ENCODE data around the gene COPZ2. TPM values are rescaled to one million over a fixed set of nuclear protein-coding genes. Genes with fewer than 3 reads are reported as not detected.
"Not testable (repeated sequence)": the region's sequence is repeated elsewhere in the genome, so short reads cannot be mapped to it uniquely, and the experiment has no call there.

The COPZ2 gene
- total and polyA plus RNA-seq, 2 donors = 5.5 to 16.3 TPM

GRCh38 chr17:48045316-48046001 lies 7.9 kb upstream of the COPZ2 start:
- Histone ChIP-seq H3K9me3 (ENCODE audit: control insufficient read depth in 2 of 2, insufficient read depth in 1 of 2, low read length in 1 of 2) (no peaks in the 10 kb centered on the region), H3K4me1 (ENCODE audit: control insufficient read depth in 2 of 2, insufficient read depth in 2 of 2, low read length in 2 of 2) (peaks cover 9 to 38% of the 10 kb centered on the region in 2 donors), H3K36me3 (ENCODE audit: control insufficient read depth in 2 of 2, insufficient read depth in 2 of 2, low read length in 1 of 2) (peaks cover 0 to 1% of the 10 kb centered on the region in 2 donors), H3K27me3 (ENCODE audit: control insufficient read depth in 2 of 2, insufficient read depth in 1 of 2, low read length in 1 of 2) (peaks cover 0 to 13% of the 10 kb centered on the region in 2 donors), H3K27ac (ENCODE audit: low read depth in 1 of 2, low read length in 1 of 2) (peak overlapping the region; percentile 58), H3K4me3 (ENCODE audit: low read length in 2 of 2) (no peak overlapping the region)
- DNase-seq (ENCODE audit: low read depth in 6 of 9, low spot score in 9 of 9) = no peak
- WGBS = 94% methylated on average over 8 of the region's 8 CpGs

GRCh38 chr17:48044851-48045250 lies 7.3 kb upstream of the COPZ2 start:
- H3K36me3 ChIP-seq (ENCODE audit: control insufficient read depth in 2 of 2, insufficient read depth in 2 of 2, low read length in 1 of 2) = no peaks in the 10 kb centered on the region
- peak overlapping the region in 1 of 2 donors; percentile 55 for H3K27ac ChIP-seq (ENCODE audit: low read depth in 1 of 2, low read length in 1 of 2)
- H3K4me1 ChIP-seq (ENCODE audit: control insufficient read depth in 2 of 2, insufficient read depth in 2 of 2, low read length in 2 of 2) = peaks cover 9 to 32% of the 10 kb centered on the region in 2 donors
- H3K9me3 ChIP-seq (ENCODE audit: control insufficient read depth in 2 of 2, insufficient read depth in 1 of 2, low read length in 1 of 2) = no peaks in the 10 kb centered on the region
- no peak for DNase-seq (ENCODE audit: low read depth in 6 of 9, low spot score in 9 of 9)
- H3K4me3 ChIP-seq (ENCODE audit: low read length in 2 of 2) = no peak overlapping the region
- 96% methylated on average over 4 of the region's 4 CpGs for WGBS
- peaks cover 0 to 16% of the 10 kb centered on the region in 2 donors for H3K27me3 ChIP-seq (ENCODE audit: control insufficient read depth in 2 of 2, insufficient read depth in 1 of 2, low read length in 1 of 2)

- H3K4me3 ChIP-seq (ENCODE audit: low read length in 2 of 2) = no peak overlapping the region
- H3K4me1 ChIP-seq (ENCODE audit: control insufficient read depth in 2 of 2, insufficient read depth in 2 of 2, low read length in 2 of 2) = peaks cover 5 to 22% of the 10 kb centered on the region in 2 donors
- H3K27ac ChIP-seq (ENCODE audit: low read depth in 1 of 2, low read length in 1 of 2) = no peak overlapping the region
- DNase-seq (ENCODE audit: low read depth in 6 of 9, low spot score in 9 of 9) = no peak
- 96% methylated on average over 2 of the region's 2 CpGs for WGBS
- H3K27me3 ChIP-seq (ENCODE audit: control insufficient read depth in 2 of 2, insufficient read depth in 1 of 2, low read length in 1 of 2) = peaks cover 3 to 33% of the 10 kb centered on the region in 2 donors
- no peaks in the 10 kb centered on the region for H3K36me3 ChIP-seq (ENCODE audit: control insufficient read depth in 2 of 2, insufficient read depth in 2 of 2, low read length in 1 of 2)
- H3K9me3 ChIP-seq (ENCODE audit: control insufficient read depth in 2 of 2, insufficient read depth in 1 of 2, low read length in 1 of 2) = no peaks in the 10 kb centered on the region
Observed at GRCh38 chr17:48043176-48043575, 5.6 kb upstream of the COPZ2 start.

GRCh38 chr17:48038687-48039086 lies 1.1 kb upstream of the COPZ2 start:
- H3K4me3 ChIP-seq (ENCODE audit: low read length in 2 of 2) = no peak overlapping the region
- H3K27me3 ChIP-seq (ENCODE audit: control insufficient read depth in 2 of 2, insufficient read depth in 1 of 2, low read length in 1 of 2) = peaks cover 24 to 76% of the 10 kb centered on the region in 2 donors
- H3K36me3 ChIP-seq (ENCODE audit: control insufficient read depth in 2 of 2, insufficient read depth in 2 of 2, low read length in 1 of 2) = no peaks in the 10 kb centered on the region
- H3K4me1 ChIP-seq (ENCODE audit: control insufficient read depth in 2 of 2, insufficient read depth in 2 of 2, low read length in 2 of 2) = peaks cover 4 to 12% of the 10 kb centered on the region in 2 donors
- no peak for DNase-seq (ENCODE audit: low read depth in 6 of 9, low spot score in 9 of 9)
- peaks cover 0 to 3% of the 10 kb centered on the region in 2 donors for H3K9me3 ChIP-seq (ENCODE audit: control insufficient read depth in 2 of 2, insufficient read depth in 1 of 2, low read length in 1 of 2)
- no peak overlapping the region for H3K27ac ChIP-seq (ENCODE audit: low read depth in 1 of 2, low read length in 1 of 2)
- 90% methylated on average over 2 of the region's 2 CpGs for WGBS

- Histone ChIP-seq H3K27me3 (ENCODE audit: control insufficient read depth in 2 of 2, insufficient read depth in 1 of 2, low read length in 1 of 2) (peaks cover 24 to 82% of the 10 kb centered on the region in 2 donors), H3K9me3 (ENCODE audit: control insufficient read depth in 2 of 2, insufficient read depth in 1 of 2, low read length in 1 of 2) (peaks cover 0 to 3% of the 10 kb centered on the region in 2 donors), H3K27ac (ENCODE audit: low read depth in 1 of 2, low read length in 1 of 2) (no peak overlapping the region), H3K36me3 (ENCODE audit: control insufficient read depth in 2 of 2, insufficient read depth in 2 of 2, low read length in 1 of 2) (no peaks in the 10 kb centered on the region), H3K4me1 (ENCODE audit: control insufficient read depth in 2 of 2, insufficient read depth in 2 of 2, low read length in 2 of 2) (peaks cover 4 to 12% of the 10 kb centered on the region in 2 donors), H3K4me3 (ENCODE audit: low read length in 2 of 2) (peak overlapping the region in 1 of 2 donors; percentile 60)
- DNase-seq (ENCODE audit: low read depth in 6 of 9, low spot score in 9 of 9) = no peak
- 12% methylated on average over 19 of the region's 19 CpGs for WGBS
Observed at GRCh38 chr17:48037838-48038323, 284 bp upstream of the COPZ2 start.

- Histone ChIP-seq H3K4me1 (ENCODE audit: control insufficient read depth in 2 of 2, insufficient read depth in 2 of 2, low read length in 2 of 2) (peaks cover 4 to 12% of the 10 kb centered on the region in 2 donors), H3K27me3 (ENCODE audit: control insufficient read depth in 2 of 2, insufficient read depth in 1 of 2, low read length in 1 of 2) (peaks cover 24 to 93% of the 10 kb centered on the region in 2 donors), H3K27ac (ENCODE audit: low read depth in 1 of 2, low read length in 1 of 2) (no peak overlapping the region), H3K4me3 (ENCODE audit: low read length in 2 of 2) (peak overlapping the region in 1 of 2 donors; percentile 39), H3K9me3 (ENCODE audit: control insufficient read depth in 2 of 2, insufficient read depth in 1 of 2, low read length in 1 of 2) (peaks cover 0 to 3% of the 10 kb centered on the region in 2 donors), H3K36me3 (ENCODE audit: control insufficient read depth in 2 of 2, insufficient read depth in 2 of 2, low read length in 1 of 2) (no peaks in the 10 kb centered on the region)
- DNase-seq (ENCODE audit: low read depth in 6 of 9, low spot score in 9 of 9) = no peak
- WGBS = 76% methylated on average over 6 of the region's 6 CpGs
Observed at GRCh38 chr17:48036693-48037035, 933 bp downstream of the COPZ2 start.

- peaks cover 24 to 95% of the 10 kb centered on the region in 2 donors for H3K27me3 ChIP-seq (ENCODE audit: control insufficient read depth in 2 of 2, insufficient read depth in 1 of 2, low read length in 1 of 2)
- peaks cover 4 to 12% of the 10 kb centered on the region in 2 donors for H3K4me1 ChIP-seq (ENCODE audit: control insufficient read depth in 2 of 2, insufficient read depth in 2 of 2, low read length in 2 of 2)
- H3K4me3 ChIP-seq (ENCODE audit: low read length in 2 of 2); H3K27ac ChIP-seq (ENCODE audit: low read depth in 1 of 2, low read length in 1 of 2); DNase-seq (ENCODE audit: low read depth in 6 of 9, low spot score in 9 of 9); H3K9me3 ChIP-seq (ENCODE audit: control insufficient read depth in 2 of 2, insufficient read depth in 1 of 2, low read length in 1 of 2); H3K36me3 ChIP-seq (ENCODE audit: control insufficient read depth in 2 of 2, insufficient read depth in 2 of 2, low read length in 1 of 2): not testable (repeated sequence)
- WGBS = 90% methylated on average over 12 of the region's 12 CpGs
Observed at GRCh38 chr17:48034734-48035133, 2.9 kb downstream of the COPZ2 start.

- DNase-seq (ENCODE audit: low read depth in 6 of 9, low spot score in 9 of 9) = no peak
- 96% methylated on average over 6 of the region's 6 CpGs for WGBS
Observed at GRCh38 chr17:48031966-48032365, 5.6 kb downstream of the COPZ2 start.

GRCh38 chr17:48030531-48030930 lies 7.1 kb downstream of the COPZ2 start:
- H3K4me3 ChIP-seq (ENCODE audit: low read length in 2 of 2) = no peak overlapping the region

More at GRCh38 chr17:48031966-48032365, 5.6 kb downstream of the COPZ2 start:
- Histone ChIP-seq H3K27me3 (ENCODE audit: control insufficient read depth in 2 of 2, insufficient read depth in 1 of 2, low read length in 1 of 2) (peaks cover 14 to 81% of the 10 kb centered on the region in 2 donors), H3K27ac (ENCODE audit: low read depth in 1 of 2, low read length in 1 of 2) (no peak overlapping the region), H3K4me3 (ENCODE audit: low read length in 2 of 2) (no peak overlapping the region), H3K4me1 (ENCODE audit: control insufficient read depth in 2 of 2, insufficient read depth in 2 of 2, low read length in 2 of 2) (peaks cover 0 to 3% of the 10 kb centered on the region in 2 donors), H3K36me3 (ENCODE audit: control insufficient read depth in 2 of 2, insufficient read depth in 2 of 2, low read length in 1 of 2) (no peaks in the 10 kb centered on the region), H3K9me3 (ENCODE audit: control insufficient read depth in 2 of 2, insufficient read depth in 1 of 2, low read length in 1 of 2) (peaks cover 0 to 2% of the 10 kb centered on the region in 2 donors)

More at GRCh38 chr17:48030531-48030930, 7.1 kb downstream of the COPZ2 start:
- no peak for DNase-seq (ENCODE audit: low read depth in 6 of 9, low spot score in 9 of 9)
- Histone ChIP-seq H3K27ac (ENCODE audit: low read depth in 1 of 2, low read length in 1 of 2) (no peak overlapping the region), H3K36me3 (ENCODE audit: control insufficient read depth in 2 of 2, insufficient read depth in 2 of 2, low read length in 1 of 2) (no peaks in the 10 kb centered on the region), H3K9me3 (ENCODE audit: control insufficient read depth in 2 of 2, insufficient read depth in 1 of 2, low read length in 1 of 2) (no peaks in the 10 kb centered on the region), H3K27me3 (ENCODE audit: control insufficient read depth in 2 of 2, insufficient read depth in 1 of 2, low read length in 1 of 2) (peaks cover 4 to 80% of the 10 kb centered on the region in 2 donors), H3K4me1 (ENCODE audit: control insufficient read depth in 2 of 2, insufficient read depth in 2 of 2, low read length in 2 of 2) (peaks cover 0 to 14% of the 10 kb centered on the region in 2 donors)
- WGBS = 85% methylated on average over 5 of the region's 5 CpGs
